HG03060 (cell line): ENCODE results near the gene SPATA4.
"Not testable (repeated sequence)": the region's sequence is repeated elsewhere in the genome, so short reads cannot be mapped to it uniquely, and the experiment has no call there.

Experiments used
- ATAC-seq: cut with Tn5 transposase; IDR thresholded peaks from one replicate; pipeline ENCODE4 v1.9.1; 2021; ENCODE audit warnings: low read depth, moderate number of reproducible peaks; ENCODE audit not compliant: unreplicated experiment

Gene SPATA4

DNA sequence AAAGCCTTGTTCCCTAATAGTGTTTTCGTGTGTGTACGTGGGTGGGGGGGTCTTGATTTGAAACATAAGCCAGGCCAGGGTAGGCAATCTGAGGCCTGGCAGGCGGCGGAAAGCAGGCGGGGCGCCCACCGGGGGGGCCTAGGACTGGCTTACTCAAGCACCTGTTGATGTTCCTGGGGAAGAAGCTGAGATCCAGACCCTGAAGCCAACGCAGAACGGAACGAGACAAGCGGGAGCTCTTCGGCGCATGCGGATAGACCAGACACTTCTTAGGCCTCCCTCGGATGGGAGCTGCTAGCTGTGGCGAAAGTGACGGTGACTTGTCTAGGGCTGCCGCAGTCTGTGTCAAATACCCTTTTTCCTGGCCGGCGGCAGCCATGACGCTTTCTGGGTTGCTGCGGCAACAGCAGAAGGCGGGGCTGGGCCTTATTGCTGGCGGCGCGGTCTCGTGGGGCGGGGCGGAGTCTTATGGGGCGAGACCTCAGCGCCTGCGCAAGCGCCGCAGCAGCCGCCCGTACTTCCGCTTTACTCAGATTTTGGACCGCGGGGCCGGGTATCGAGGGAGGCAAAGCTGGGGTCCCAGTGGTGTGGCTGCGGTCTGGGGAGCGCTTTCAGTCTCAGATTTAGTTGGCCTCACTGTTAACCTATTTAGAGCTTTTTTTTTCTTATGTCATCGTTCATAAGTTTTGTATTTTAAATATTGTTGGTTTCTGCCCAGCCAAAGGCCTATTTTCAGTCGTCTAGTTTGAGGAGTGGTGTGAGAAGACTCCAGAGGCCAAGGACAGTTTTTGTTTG is at the start of gene SPATA4:
TSS of gene SPATA4 (minus strand) at position 402 of the 795 bp plus-strand sequence. CDS start at position 379, 23 bp downstream.
- peak; percentile 96 for ATAC-seq

DNA sequence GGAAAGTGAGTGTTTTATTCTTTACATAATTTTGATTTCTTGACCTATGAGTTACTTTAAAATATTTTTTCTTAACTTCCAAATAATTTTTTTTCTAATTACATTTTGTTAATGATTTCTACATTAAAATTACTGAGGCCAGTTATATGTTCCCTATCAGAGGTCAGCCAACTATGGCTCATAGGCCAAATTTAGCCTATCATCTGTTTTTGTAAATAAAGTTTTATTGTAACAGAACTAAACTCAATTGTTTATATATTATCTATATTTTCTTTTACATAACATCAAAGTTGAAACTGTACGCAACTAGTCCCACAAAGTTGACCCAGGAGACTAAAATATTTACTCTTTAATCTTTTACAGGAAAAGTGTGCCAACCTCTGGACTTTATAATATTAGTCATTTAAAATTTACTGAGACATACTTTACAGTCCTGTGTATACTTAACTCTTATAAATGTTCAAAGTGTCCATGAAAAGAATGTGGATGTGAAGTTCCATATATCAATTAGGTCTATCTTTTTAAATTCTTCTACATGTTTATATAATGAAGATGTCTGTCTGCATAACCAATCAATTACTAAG is 47.5 kb upstream of the SPATA4 start:
- ATAC-seq = no peak

DNA sequence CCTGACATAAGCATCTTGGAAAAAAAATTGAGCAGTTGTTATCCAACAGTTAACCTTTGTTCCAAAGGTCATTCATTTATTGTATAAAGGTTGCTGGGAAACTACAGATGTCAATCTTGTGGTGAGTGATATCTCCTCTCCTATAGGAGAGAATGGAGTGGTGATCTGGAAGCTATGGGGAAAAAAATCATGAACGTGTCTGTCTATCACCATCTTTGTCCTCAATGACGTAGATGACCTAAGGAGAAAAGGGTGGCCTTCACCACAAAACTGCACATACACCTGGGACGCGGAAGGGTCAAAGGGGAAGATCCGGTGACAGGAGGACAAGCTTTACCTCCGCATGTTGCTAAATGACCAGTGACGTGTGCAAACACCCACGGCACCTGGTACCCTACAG is 46.3 kb upstream of the SPATA4 start:
- ATAC-seq = no peak

DNA sequence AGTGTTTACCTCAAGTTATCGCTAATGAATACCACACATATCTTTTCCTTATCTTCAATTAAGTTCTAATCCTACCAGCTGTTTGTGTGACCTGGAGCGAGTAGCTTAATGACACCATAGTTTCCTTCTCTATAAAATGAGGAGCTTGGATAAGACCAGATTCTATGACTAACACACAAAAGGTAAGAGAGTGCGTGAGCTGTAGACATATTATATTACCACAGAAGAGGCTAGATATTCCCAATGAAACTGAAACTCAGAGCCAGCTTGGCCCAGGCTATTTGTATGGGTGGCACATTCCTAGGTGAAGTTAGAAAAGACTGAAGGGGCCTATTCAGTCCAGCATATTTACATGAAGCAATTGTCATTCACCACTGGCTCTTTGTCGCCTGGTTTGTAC is 43.4 kb upstream of the SPATA4 start:
- no peak for ATAC-seq

DNA sequence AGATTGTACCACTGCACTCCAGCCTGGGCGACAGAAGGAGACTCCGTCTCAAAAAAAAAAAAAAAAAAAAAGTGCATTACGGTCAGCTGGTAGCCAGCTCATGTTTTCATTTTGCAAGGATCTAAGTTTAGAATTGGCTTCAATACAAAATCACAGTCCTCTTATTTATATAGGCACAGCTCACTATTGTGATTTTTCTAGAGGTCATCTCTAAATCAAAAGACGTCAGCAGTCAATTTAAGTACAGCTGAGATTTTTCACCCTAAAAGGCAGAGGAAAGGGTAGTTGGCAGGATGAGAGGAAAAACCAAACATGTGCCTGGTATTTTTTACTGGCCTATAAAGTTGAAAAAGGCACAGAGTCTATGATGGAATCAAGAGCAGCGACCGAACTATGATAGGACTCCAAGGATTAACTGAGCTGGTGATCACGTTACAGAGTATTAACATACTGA is 42.8 kb upstream of the SPATA4 start:
- ATAC-seq = no peak

DNA sequence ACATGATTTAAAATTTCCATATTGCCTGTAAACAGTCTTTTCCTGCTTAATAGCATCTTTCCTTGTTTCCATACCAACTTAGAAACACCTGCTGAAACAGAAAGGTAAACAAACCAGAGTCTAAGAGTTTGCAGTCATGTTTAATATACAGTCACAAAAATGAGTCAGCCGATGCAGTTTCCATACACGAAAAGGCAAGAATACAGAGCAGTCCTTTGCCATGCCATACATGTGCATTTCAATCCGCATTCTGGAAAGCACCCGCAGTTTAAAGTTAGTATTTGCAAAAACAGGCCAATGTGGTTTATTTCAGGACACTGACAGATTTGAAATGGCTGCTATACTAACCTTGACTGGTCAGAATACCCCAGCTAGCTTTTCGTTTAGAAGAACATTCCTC is 41.6 kb upstream of the SPATA4 start:
- ATAC-seq = no peak

DNA sequence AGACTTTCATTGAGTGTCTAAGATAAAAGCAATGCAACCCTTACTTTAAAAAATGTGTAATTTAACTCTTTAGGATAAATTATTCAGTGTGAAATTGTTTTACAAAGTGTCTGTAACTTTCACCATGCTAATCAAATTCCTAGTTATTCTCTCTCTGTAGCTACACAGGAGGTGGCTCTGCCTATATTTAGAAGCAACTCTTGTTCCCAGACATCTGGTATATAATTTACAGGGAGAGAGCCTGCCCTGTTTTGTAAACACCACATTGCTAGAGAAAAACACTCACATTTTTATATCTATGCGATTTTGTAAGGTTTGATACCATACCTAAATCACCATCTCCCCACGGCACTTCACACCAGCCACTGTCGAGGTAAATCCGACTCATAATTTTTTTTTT is 35.5 kb upstream of the SPATA4 start:
- no peak for ATAC-seq

DNA sequence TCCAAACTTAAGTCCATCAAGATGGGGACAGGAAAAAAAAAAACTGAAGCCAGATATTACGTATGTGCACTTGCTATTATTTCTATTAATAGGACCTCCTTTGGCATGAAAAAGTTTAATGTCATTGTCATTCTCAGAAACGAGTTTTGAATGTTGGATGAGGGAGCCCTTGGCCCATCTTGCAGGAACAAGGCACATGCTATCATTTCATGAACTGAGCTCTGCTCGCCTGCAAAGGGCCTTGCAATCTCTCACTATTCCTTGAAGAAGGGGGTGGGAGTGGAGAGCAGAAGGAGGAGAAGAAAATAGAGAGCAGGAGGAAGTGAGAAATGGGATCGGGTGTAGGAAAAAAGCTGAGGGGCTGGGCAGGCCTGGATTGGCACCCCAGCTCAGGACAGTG is 34.3 kb upstream of the SPATA4 start:
- no peak for ATAC-seq

DNA sequence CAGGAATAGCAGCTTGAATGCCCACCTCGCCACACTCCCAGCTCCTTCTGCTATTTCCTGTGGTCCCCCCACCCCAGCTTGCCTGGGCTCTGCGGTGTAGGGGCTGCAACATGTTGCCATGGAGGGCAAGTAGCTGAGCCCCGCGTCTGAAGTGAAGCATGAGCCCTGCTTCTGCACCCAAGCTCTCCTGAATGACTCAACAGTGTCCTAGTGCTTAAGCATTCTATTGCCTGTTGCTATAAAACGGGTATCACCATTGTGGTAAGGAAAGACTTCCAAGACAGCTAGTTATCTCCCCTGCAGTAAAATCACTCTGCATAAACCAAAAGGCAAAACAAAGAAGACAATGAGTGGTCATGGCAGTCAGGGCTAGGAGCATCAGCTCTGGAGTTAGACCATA is 31.4 kb upstream of the SPATA4 start:
- no peak for ATAC-seq

DNA sequence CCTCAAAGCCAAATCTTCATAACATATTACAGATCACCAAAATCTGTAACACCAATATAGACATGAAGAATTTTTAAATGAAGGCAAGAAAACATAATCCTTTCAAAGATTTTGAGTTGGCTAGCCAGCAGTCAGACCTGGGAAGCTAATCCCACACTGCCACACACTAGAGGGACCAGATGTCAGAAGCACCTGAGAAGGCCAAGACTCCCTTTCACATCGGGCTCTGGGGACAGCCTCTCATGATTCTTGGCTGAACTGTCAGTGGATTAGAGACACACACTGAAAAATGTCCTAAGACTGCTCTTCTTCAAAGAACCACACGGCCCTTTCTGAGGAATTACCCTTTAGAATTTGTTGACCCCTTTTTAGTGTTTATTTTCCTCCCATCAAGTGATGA is 28.2 kb upstream of the SPATA4 start:
- ATAC-seq = no peak

DNA sequence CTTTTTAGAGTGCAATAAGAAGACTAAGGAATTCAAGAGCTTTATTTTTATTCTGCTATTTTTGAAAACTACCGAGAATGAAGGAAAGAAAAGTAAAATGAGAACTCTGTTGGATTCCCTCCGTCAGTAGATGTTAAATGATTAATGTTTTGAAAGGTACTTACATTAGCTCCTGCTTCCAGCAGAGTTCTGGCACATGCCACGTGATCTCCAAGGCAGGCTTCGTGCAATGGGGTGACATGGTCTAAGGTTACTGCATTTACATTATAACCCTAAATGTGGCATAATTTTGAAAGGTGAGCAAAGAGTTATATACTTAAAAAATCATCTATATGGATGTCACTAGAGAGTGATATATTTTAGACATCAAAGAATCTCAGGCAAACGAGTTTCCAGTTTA is 26.8 kb upstream of the SPATA4 start:
- ATAC-seq = no peak

DNA sequence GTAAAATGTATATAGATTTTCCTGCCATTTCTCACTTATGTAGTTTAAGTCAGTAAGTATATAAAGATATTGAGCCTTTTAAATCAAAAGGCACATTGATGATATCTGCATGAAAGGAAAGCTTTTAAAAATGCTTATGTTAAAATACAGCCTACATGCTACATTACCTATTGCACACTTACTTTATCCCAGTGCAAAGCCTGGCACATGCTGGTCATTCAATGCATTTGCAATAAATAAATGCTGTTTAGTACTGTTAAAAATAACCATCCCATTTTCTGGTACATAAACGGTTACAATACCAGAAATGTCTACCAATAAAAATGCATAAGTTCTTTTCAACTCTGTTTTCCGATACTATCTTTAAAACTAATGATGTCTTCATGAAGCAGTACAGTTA is 22.1 kb upstream of the SPATA4 start:
- ATAC-seq = no peak

DNA sequence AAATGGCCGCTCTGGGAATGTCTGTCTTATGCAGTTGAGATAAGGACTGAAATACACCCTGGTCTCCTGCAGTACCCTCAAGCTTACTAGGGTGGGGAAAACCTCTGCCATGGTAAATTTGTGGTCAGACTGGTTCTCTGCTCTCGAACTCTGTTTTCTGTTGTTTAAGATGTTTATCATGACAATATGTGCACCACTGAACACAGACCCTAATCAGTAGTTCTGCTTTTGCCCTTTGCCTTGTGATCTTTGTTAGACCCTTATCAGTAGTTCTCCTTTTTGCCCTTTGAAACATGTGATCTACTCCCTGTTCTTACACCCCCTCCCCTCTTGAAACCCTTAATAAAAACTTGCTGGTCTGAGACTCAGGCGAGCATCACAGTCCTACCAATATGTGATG is 17.0 kb upstream of the SPATA4 start:
- not testable (repeated sequence) for ATAC-seq

DNA sequence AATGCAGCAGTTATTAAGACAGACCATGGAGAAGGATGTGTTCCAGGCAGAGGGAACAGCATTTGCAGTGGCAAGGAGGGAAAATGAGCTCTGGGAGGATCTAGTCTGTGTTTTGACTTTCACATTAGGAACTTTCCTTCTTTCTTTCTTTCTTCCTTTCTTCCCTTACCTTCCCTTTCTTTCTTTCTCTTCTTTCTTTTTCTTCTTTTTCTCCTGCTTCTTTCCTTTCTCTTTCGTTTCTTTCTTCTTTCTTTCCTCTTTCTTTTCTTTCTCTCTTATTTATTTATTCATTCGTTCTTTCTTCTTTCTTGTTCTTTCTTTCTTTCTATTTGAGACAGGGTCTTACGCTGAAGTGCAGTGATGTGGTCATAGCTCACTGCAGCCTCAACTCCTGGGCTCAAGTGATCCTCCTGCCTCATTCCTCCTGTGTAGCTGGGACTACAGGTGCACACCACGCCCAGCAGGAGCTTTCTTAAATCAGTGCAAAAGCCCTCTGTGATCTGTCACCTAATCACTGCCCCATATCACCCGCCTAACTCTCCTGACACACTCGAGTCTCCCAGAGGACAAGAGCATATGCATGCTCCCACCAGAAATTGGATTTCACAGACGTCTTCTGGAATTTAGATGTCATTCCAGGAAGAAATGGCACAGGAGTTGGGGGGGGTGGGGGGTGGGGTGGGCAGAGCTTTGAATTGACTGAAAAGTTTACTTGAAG is 15.4 kb upstream of the SPATA4 start:
- no peak for ATAC-seq

DNA sequence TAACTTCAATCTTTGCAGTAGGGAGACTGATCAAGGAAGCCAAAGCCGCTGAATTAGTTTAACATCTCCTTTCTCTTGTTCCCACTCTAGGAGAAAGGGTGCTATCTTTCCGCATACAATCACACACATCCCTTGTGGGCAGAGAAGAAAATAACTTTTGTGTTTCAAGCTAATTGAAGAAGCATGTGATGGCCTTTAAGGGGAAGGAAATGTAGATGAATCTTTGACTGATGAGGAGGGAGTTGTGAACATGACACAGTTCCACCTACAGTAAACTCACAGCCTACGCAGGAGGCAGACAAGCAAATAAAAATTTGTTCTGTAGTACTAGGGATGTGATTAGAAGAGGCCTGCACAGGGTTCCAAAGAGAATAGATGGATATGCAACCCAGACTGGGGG is 14.7 kb upstream of the SPATA4 start:
- ATAC-seq = no peak

DNA sequence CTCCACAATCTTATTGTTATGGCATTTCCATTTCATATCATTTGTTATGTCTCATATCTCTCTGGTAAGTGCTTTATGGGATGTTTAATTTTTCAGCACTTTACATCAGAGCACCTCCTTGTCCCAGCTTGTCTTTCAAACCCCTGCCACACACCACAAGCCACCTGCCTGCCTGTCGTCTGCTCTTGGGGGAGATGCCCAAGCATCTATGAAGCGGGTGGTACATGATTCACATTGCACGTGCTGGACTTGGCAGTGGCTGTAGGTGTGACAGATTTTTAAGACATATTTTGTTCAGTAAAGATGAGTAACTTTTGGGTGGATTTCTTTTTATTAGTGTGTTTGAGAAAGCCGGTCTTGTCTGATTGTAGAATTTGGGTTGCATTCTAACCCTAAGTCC is 14.2 kb upstream of the SPATA4 start:
- ATAC-seq = no peak

DNA sequence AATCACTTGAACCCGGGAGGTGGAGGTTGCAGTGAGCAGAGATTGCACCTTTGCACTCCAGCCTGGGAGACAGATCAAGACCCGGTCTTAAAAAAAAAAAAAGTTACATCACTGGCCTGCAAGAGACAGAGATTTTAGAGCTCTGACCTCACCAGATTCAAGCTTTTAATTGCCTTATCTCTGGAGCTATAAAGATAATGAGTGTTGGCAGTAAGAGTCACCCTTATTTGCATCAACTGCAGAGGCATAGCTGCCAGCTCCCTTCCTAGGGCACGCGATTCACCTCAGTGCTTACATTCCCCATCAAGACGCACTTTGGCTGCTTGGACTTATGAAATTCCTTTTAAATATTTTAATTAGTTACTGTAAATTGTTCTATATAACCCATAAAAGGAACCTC is 12.5 kb upstream of the SPATA4 start:
- ATAC-seq = no peak

DNA sequence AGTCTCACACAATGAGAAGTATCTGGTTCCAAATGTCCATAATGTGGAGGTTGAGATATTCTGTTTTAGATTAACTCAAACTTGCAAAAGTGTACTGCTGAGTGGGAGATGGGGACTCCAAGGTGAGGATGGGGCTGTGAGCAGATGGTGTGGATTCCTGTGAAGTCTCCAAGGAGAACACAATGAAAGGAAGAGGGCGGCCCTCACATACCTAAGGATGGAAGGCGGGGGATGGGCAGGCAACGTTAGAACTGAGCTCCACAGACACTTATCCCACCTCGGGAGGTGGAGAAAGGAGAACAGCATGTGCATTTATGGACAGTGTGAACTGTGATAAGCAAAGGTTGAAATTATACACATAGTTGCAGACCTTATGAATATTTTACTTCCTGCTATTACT is 9.9 kb upstream of the SPATA4 start:
- no peak for ATAC-seq

DNA sequence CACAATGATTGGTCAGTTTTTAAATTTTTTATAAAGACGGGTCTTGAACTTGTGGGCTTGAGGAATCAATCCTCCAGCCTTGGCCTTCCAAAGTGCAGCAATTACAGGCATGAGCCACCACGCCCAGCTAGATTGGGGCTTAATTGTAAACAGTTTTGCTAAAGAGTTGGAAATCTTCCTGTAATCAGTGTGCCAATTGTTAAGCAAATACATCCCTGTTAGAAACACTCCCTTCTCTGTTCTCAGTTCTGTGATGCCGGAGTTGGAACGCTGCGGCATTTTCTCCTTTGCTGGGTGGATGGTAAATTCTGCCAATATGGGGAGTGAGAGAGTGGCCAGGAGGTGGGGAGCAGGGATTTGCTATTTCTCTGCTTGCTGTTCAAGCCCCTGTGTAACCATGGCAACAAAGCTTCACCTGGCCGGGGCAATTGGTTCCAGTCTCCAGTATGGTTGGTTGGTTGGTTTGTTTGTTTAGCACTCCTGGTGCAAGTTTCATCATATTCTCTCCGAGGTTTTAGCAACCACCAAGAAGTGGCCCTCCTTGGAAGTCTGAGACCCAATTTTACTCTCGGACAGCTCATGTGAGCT is 3.0 kb upstream of the SPATA4 start:
- ATAC-seq = no peak

DNA sequence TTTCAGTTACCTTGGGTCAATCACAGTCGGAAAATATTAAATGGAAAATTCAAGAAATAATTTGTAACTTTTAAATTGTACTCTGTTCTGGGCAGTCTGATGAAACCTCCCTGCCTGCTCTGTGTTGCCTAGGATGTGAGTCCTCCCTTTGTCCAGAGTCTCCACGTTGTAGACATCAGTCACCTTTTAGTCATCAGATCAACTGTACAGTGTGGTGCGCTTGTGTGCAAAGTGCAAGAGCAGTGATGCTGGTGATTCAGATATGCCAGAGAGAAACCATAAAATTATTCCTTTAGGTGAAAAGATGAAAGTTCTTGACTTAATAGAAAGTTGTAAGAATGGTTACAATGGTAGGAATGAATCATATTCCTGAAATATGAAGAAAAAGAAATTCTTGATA is 1.4 kb downstream of the SPATA4 start:
- ATAC-seq = no peak

DNA sequence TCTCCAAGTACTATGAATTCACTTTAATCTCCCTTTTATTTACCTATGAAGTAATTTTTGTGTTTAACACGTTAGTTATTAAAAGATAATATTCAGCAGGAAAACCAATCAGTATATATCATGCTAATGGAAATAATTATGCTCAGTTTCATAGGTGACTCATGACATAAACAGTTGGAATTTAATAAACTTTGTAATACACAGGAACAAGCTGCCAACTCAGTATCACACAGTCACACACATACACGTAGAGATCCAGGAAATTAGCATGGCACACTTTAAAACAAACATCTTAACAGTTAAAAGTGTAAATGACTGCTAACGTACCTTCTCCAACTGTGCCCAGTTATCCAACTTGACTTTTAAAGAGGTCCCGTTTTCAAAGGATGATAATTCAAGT is 2.3 kb downstream of the SPATA4 start:
- no peak for ATAC-seq
